Calu3 (cell line): ENCODE results near the gene KLF6. TPM values are rescaled to one million over a fixed set of nuclear protein-coding genes. Genes with fewer than 3 reads are reported as not detected.

Source experiments
- BruUV-seq: library from RNA; stranded (reverse); fragments of 400-500 nt; replicated peaks from 2 replicates; lab custom pipeline; 2021; lab: Mats Ljungman, UMichigan
- CTCF ChIA-PET: fragments of 300-600 bp; sonication (Branson Sonifier 250); formaldehyde crosslinking; loops from one replicate; lab custom pipeline; 2022; ENCODE audit warnings: antibody characterized with exemption; lab: Charles Lee
- DNase-seq: peaks from one replicate; pipeline ENCODE4 v3.0.0; 2022
- H3K27ac Mint-ChIP-seq: one replicate; pipeline ENCODE4 v1.8.0; 2022; ENCODE audit warnings: mixed read lengths; ENCODE audit not compliant: unreplicated experiment
- H3K27me3 Mint-ChIP-seq: one replicate; pipeline ENCODE4 v1.8.0; 2022; ENCODE audit warnings: mixed read lengths; ENCODE audit not compliant: unreplicated experiment
- H3K36me3 Mint-ChIP-seq: one replicate; pipeline ENCODE4 v1.8.0; 2022; ENCODE audit warnings: mild to moderate bottlenecking, moderate library complexity, mixed read lengths; ENCODE audit not compliant: insufficient read depth, unreplicated experiment
- H3K4me1 Mint-ChIP-seq: one replicate; pipeline ENCODE4 v1.8.0; 2022; ENCODE audit warnings: mild to moderate bottlenecking, low read depth, mixed read lengths; ENCODE audit not compliant: unreplicated experiment
- H3K4me3 Mint-ChIP-seq: one replicate; pipeline ENCODE4 v1.8.0; 2022; ENCODE audit warnings: mild to moderate bottlenecking, low read depth, moderate library complexity, mixed read lengths; ENCODE audit not compliant: unreplicated experiment
- H3K9me3 Mint-ChIP-seq: one replicate; pipeline ENCODE4 v1.8.0; 2022; ENCODE audit warnings: low read depth, mixed read lengths; ENCODE audit not compliant: unreplicated experiment
- intact Hi-C: fragments of 100-400 bp; cut with micrococcal nuclease; formaldehyde crosslinking; loops from one replicate; pipeline ENCODE4 v1.10.0; 2022; ENCODE audit not compliant: unreplicated experiment
- total RNA-seq: library from RNA; stranded (reverse); gene quantifications from 2 replicates; pipeline ENCODE4 v1.2.3, GENCODE V29; 2022
- TF ChIP-seq, protein P1 (sequence below): fragments of 200-600 bp; IDR thresholded peaks from one replicate; pipeline ENCODE4 v1.8.0; 2022; ENCODE audit warnings: antibody characterized with exemption; ENCODE audit not compliant: unreplicated experiment

KLF6 gene
- total RNA-seq, 1 experiment from 2014 or later: 140 TPM

DNA sequence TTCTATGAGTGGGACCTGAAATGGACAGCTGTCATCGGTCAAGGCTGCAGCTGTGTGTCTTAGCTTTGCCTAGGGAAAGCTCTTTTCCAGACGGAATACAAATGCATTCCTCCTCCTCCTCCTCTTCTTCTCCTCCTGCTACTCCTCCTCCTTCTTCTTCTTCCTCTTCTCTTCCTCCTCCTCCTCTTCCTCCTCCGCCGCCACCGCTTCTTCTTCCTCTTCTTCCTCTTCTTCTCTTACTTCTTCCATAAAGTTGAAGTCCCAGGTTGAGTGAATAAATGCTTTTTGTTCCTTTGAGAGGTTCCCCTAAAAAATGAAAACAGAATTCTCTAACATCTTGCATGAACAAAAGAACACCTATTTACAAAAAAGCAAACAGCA lies 28.7 kb downstream of the KLF6 start:
- H3K27ac Mint-ChIP-seq: peak overlapping the region; percentile 86

DNA sequence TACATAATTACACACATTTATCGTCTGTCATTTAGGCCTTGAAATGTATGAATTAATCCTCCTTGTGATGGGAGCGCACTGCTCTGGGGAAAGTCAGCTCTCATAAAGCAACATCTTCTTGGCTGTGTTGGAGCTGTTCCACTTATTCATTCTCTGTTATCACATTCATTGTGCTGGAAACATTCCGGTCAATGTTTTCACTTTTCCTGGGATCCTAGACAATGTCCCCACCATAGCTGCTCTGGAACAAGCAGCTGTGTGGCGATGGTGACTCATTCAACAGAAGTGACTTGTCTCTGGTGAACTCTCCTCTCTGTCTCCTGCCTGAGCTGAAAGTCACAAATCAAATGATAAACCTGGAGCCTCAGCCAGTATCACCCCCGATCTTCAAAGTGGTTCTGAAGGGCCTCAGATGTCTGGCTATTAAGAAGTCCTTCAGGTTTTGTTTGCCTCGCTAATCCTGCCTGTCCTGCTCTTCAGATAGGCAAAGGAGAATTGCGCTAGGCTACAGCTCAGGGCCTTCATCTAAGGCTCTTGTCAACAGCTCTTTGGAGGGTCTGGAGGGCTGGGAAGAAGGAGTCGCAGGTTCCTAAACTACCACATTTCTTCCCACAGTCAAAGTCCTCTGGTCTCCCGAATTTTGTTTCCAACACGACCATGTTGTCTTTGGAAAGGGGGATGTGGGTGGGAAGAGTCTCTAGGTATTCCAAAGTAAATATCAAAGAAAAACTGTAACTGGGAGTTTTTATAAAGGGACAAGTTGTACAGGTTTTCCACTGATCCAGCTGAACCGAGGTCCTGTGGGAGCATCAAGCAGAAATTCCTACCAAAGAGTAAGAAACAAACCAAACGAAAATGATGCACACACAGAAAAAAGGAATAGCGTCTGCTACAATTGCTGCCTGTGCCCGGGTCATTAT lies 29.3 kb downstream of the KLF6 start:
- peaks cover 15% of the 10 kb centered on the region for H3K36me3 Mint-ChIP-seq
- H3K27ac Mint-ChIP-seq: peak overlapping the region; percentile 86
- no peaks in the 10 kb centered on the region for H3K9me3 Mint-ChIP-seq
- intact Hi-C loops: loop anchor here (5.0 to 10.0 kb wide), 3 partner anchors 71 to 288 kb away; no protein-coding TSS in a partner anchor
- DNase-seq: no peak
- BruUV-seq: TSS peak; percentile 83
- peaks cover 42% of the 10 kb centered on the region for H3K4me1 Mint-ChIP-seq
- no peaks in the 10 kb centered on the region for H3K27me3 Mint-ChIP-seq
- peak overlapping the region; percentile 22 for H3K4me3 Mint-ChIP-seq
- CTCF ChIA-PET: interaction anchor here (0.6 to 1.6 kb wide), 8 partner anchors 9 to 558 kb away, joined by 3 to 9 read pairs (median 4); no protein-coding TSS in a partner anchor
- TF ChIP-seq, protein P1, sequence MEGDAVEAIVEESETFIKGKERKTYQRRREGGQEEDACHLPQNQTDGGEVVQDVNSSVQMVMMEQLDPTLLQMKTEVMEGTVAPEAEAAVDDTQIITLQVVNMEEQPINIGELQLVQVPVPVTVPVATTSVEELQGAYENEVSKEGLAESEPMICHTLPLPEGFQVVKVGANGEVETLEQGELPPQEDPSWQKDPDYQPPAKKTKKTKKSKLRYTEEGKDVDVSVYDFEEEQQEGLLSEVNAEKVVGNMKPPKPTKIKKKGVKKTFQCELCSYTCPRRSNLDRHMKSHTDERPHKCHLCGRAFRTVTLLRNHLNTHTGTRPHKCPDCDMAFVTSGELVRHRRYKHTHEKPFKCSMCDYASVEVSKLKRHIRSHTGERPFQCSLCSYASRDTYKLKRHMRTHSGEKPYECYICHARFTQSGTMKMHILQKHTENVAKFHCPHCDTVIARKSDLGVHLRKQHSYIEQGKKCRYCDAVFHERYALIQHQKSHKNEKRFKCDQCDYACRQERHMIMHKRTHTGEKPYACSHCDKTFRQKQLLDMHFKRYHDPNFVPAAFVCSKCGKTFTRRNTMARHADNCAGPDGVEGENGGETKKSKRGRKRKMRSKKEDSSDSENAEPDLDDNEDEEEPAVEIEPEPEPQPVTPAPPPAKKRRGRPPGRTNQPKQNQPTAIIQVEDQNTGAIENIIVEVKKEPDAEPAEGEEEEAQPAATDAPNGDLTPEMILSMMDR: no peak

More for the DNA sequence above, 28.7 kb downstream of the KLF6 start:
- no TSS peak for BruUV-seq
- Mint-ChIP-seq H3K36me3 (peaks cover 15% of the 10 kb centered on the region), H3K27me3 (no peaks in the 10 kb centered on the region), H3K9me3 (no peaks in the 10 kb centered on the region), H3K4me1 (peaks cover 49% of the 10 kb centered on the region), H3K4me3 (no peak overlapping the region)
- TF ChIP-seq, protein P1: no peak
- CTCF ChIA-PET: no interaction called here
- intact Hi-C loops: loop anchor here (5.0 to 10.0 kb wide), 3 partner anchors 72 to 289 kb away; no protein-coding TSS in a partner anchor
- no peak for DNase-seq

DNA sequence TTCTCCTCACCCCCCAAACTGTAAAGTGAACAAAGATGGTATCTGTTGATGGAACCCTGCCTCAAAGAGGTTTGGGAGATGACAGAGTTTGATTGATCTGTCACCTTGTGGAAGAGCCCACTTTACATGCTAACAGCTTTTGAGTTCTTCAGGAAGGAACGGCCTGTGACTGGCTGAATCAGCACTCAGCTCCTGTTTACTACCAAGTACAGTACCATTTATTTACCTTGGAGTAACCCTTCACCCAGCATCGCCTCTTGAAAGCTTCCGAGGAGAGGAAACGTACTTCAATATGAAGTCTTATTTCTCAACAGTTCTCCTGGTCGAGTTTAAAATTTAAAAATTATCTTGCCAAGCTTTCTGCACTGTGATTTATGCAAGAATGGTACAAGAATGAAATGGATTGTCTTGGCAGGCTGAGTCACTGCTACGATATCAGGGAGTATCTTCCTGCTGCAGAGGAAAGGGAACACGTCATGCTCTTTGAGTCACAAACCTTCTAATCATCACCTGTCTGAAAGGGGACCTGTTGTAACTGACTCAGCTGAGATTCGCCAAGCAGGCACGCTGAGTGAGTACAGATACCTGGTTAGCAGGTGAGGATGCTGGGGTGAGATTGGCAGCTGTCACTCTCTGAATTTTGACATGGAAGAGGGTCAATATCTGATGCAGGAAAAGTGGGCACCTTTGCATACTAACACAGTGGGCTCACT lies 30.1 kb downstream of the KLF6 start:
- Mint-ChIP-seq H3K4me3 (peak overlapping the region; percentile 22), H3K27me3 (no peaks in the 10 kb centered on the region), H3K27ac (peak overlapping the region; percentile 86), H3K9me3 (no peaks in the 10 kb centered on the region), H3K36me3 (peaks cover 15% of the 10 kb centered on the region), H3K4me1 (peaks cover 39% of the 10 kb centered on the region)
- DNase-seq: peak; percentile 73
- intact Hi-C loops: loop anchor here (5.0 to 10.0 kb wide), 3 partner anchors 70 to 288 kb away; no protein-coding TSS in a partner anchor
- no TSS peak for BruUV-seq
- CTCF ChIA-PET: interaction anchor here (0.6 to 1.6 kb wide), 8 partner anchors 9 to 557 kb away, joined by 3 to 9 read pairs (median 4); no protein-coding TSS in a partner anchor
- TF ChIP-seq, protein P1: no peak

DNA sequence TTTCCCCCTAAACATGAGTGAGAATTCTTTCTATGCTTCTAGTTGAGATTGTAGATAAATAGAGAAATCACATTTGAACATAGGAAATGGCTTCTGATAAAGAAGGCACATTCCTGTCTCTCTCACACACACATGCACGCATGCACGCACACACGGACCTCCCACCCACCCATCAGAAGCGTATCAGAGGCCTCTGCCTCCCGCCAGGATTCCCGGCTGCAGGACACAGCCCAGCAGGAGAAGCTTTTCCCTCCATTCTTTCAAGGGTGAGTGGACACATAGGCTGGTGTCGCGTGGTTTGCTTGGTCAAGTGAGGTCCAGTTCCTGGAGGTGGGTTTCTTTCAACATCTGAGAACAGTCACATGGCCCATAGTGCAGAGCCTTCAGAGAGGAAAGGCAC lies 34.2 kb downstream of the KLF6 start:
- CTCF ChIA-PET: interaction anchor here (0.5 kb wide), 1 partner anchor 578 kb away, joined by 3 read pairs; the partner anchor contains the start of gene PITRM1
- no peak for DNase-seq
- no peaks in the 10 kb centered on the region for H3K27me3 Mint-ChIP-seq
- BruUV-seq: no TSS peak
- no peak overlapping the region for H3K4me3 Mint-ChIP-seq
- no peak overlapping the region for H3K27ac Mint-ChIP-seq
- peaks cover 13% of the 10 kb centered on the region for H3K4me1 Mint-ChIP-seq
- H3K9me3 Mint-ChIP-seq: no peaks in the 10 kb centered on the region
- intact Hi-C loops: loop anchor here (10.0 kb wide), 2 partner anchors 66 to 116 kb away; no protein-coding TSS in a partner anchor
- TF ChIP-seq, protein P1: no peak
- peaks cover 11% of the 10 kb centered on the region for H3K36me3 Mint-ChIP-seq
